GM23338 (cell line): ENCODE data around the gene RARG. TPM values are rescaled to one million over a fixed set of nuclear protein-coding genes. Genes with fewer than 3 reads are reported as not detected.

Experiments used
- CREB1 ChIP-seq: fragments of 250-450 bp; sonication (Bioruptor Pico); IDR thresholded peaks from 2 replicates; pipeline ENCODE4 v1.5.0; 2020; ENCODE audit warnings: low read depth, mild to moderate bottlenecking, moderate library complexity
- ETS1 ChIP-seq: IDR thresholded peaks from 2 replicates; pipeline ENCODE4 v1.6.1; 2016; ENCODE audit warnings: antibody characterized with exemption
- EZH2 ChIP-seq: fragments of 200-600 bp; sonication (generic); IDR thresholded peaks from one replicate; pipeline ENCODE4 v1.8.0; 2017; ENCODE audit warnings: antibody characterized with exemption, mild to moderate bottlenecking, low read depth; ENCODE audit not compliant: unreplicated experiment
- EZH2phosphoT487 ChIP-seq: fragments of 200-600 bp; sonication (generic); IDR thresholded peaks from one replicate; pipeline ENCODE4 v1.8.1; 2018; ENCODE audit warnings: antibody characterized with exemption; ENCODE audit not compliant: unreplicated experiment
- JUNB ChIP-seq: IDR thresholded peaks from one replicate; pipeline ENCODE4 v1.6.1; 2016; ENCODE audit warnings: antibody characterized with exemption; ENCODE audit not compliant: unreplicated experiment
- POLR2AphosphoS5 ChIP-seq: IDR thresholded peaks from 2 replicates; pipeline ENCODE4 v1.6.1; 2016; ENCODE audit warnings: antibody characterized with exemption, low read depth
- STAT1 ChIP-seq: IDR thresholded peaks from one replicate; pipeline ENCODE4 v1.6.1; 2016; ENCODE audit warnings: antibody characterized with exemption; ENCODE audit not compliant: unreplicated experiment
- ZNF114 ChIP-seq: fragments of 250-450 bp; sonication (Bioruptor Pico); IDR thresholded peaks from 2 replicates; pipeline ENCODE4 v1.5.0; 2020; ENCODE audit warnings: mild to moderate bottlenecking, moderate library complexity
- ZNF331 ChIP-seq: fragments of 250-450 bp; sonication (Bioruptor Pico); IDR thresholded peaks from 2 replicates; pipeline ENCODE4 v1.5.0; 2020; ENCODE audit warnings: low read depth, mild to moderate bottlenecking, moderate library complexity
- polyA plus RNA-seq: library from polyadenylated mRNA; unstranded; fragments of >200 nt; fragmentation: Nextera tagmentation; extraction: Ambion mirVana; gene quantifications from 2 replicates; pipeline ENCODE4 v1.2.1, GENCODE V29; 2016
- total RNA-seq: library from RNA; depleted of rRNA; stranded (reverse); fragments of >200 nt; shearing (Covaris generic); gene quantifications from 2 replicates; pipeline ENCODE4 v1.2.3, GENCODE V29; 2014
- TF ChIP-seq, protein P1 (sequence below): fragments of 250-450 bp; sonication (Bioruptor Pico); IDR thresholded peaks from 2 replicates; pipeline ENCODE4 v1.5.0; 2020; ENCODE audit warnings: mild to moderate bottlenecking, moderate library complexity
- TF ChIP-seq, protein P2 (sequence below): IDR thresholded peaks from one replicate; pipeline ENCODE4 v1.6.1; 2018; ENCODE audit warnings: antibody characterized with exemption; ENCODE audit not compliant: unreplicated experiment

RARG gene
- total and polyA plus RNA-seq, 2 experiments from 2014 or later: 18.5 to 50.2 TPM

DNA sequence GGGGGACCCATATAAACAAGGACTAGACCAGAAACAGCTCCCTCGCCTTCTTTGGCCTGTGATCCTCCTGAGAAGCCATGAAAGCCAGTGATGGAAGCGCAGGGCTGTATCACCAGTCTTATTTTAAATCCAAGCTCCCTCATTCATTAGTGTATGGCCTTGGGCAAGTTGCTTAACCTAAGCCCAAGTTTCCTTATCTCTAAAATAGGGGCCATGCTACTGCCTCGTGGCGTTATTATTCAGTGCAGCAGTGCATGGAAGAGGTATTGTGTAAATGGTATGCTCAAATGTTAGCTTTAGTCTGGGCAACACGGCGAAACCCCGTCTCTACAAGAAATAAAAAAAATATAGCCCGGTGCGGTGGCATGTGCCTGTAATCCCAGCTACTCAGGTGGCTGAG is 46.0 kb upstream of the RARG start (continued):
- TF ChIP-seq, protein P1, sequence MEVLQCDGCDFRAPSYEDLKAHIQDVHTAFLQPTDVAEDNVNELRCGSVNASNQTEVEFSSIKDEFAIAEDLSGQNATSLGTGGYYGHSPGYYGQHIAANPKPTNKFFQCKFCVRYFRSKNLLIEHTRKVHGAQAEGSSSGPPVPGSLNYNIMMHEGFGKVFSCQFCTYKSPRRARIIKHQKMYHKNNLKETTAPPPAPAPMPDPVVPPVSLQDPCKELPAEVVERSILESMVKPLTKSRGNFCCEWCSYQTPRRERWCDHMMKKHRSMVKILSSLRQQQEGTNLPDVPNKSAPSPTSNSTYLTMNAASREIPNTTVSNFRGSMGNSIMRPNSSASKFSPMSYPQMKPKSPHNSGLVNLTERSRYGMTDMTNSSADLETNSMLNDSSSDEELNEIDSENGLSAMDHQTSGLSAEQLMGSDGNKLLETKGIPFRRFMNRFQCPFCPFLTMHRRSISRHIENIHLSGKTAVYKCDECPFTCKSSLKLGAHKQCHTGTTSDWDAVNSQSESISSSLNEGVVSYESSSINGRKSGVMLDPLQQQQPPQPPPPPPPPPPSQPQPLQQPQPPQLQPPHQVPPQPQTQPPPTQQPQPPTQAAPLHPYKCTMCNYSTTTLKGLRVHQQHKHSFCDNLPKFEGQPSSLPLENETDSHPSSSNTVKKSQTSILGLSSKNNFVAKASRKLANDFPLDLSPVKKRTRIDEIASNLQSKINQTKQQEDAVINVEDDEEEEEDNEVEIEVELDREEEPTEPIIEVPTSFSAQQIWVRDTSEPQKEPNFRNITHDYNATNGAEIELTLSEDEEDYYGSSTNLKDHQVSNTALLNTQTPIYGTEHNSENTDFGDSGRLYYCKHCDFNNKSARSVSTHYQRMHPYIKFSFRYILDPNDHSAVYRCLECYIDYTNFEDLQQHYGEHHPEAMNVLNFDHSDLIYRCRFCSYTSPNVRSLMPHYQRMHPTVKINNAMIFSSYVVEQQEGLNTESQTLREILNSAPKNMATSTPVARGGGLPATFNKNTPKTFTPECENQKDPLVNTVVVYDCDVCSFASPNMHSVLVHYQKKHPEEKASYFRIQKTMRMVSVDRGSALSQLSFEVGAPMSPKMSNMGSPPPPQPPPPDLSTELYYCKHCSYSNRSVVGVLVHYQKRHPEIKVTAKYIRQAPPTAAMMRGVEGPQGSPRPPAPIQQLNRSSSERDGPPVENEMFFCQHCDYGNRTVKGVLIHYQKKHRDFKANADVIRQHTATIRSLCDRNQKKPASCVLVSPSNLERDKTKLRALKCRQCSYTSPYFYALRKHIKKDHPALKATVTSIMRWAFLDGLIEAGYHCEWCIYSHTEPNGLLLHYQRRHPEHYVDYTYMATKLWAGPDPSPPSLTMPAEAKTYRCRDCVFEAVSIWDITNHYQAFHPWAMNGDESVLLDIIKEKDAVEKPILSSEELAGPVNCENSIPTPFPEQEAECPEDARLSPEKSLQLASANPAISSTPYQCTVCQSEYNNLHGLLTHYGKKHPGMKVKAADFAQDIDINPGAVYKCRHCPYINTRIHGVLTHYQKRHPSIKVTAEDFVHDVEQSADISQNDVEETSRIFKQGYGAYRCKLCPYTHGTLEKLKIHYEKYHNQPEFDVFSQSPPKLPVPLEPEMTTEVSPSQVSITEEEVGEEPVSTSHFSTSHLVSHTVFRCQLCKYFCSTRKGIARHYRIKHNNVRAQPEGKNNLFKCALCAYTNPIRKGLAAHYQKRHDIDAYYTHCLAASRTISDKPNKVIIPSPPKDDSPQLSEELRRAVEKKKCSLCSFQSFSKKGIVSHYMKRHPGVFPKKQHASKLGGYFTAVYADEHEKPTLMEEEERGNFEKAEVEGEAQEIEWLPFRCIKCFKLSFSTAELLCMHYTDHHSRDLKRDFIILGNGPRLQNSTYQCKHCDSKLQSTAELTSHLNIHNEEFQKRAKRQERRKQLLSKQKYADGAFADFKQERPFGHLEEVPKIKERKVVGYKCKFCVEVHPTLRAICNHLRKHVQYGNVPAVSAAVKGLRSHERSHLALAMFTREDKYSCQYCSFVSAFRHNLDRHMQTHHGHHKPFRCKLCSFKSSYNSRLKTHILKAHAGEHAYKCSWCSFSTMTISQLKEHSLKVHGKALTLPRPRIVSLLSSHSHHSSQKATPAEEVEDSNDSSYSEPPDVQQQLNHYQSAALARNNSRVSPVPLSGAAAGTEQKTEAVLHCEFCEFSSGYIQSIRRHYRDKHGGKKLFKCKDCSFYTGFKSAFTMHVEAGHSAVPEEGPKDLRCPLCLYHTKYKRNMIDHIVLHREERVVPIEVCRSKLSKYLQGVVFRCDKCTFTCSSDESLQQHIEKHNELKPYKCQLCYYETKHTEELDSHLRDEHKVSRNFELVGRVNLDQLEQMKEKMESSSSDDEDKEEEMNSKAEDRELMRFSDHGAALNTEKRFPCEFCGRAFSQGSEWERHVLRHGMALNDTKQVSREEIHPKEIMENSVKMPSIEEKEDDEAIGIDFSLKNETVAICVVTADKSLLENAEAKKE (CRISPR knock-in tag): no peak
- TF ChIP-seq ZNF114 (CRISPR knock-in tag): no peak
- no peak for TF ChIP-seq ZNF331 (CRISPR knock-in tag)
- no peak for TF ChIP-seq EZH2
- no peak for TF ChIP-seq STAT1
- TF ChIP-seq, protein P2, sequence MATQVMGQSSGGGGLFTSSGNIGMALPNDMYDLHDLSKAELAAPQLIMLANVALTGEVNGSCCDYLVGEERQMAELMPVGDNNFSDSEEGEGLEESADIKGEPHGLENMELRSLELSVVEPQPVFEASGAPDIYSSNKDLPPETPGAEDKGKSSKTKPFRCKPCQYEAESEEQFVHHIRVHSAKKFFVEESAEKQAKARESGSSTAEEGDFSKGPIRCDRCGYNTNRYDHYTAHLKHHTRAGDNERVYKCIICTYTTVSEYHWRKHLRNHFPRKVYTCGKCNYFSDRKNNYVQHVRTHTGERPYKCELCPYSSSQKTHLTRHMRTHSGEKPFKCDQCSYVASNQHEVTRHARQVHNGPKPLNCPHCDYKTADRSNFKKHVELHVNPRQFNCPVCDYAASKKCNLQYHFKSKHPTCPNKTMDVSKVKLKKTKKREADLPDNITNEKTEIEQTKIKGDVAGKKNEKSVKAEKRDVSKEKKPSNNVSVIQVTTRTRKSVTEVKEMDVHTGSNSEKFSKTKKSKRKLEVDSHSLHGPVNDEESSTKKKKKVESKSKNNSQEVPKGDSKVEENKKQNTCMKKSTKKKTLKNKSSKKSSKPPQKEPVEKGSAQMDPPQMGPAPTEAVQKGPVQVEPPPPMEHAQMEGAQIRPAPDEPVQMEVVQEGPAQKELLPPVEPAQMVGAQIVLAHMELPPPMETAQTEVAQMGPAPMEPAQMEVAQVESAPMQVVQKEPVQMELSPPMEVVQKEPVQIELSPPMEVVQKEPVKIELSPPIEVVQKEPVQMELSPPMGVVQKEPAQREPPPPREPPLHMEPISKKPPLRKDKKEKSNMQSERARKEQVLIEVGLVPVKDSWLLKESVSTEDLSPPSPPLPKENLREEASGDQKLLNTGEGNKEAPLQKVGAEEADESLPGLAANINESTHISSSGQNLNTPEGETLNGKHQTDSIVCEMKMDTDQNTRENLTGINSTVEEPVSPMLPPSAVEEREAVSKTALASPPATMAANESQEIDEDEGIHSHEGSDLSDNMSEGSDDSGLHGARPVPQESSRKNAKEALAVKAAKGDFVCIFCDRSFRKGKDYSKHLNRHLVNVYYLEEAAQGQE: no peak
- TF ChIP-seq POLR2AphosphoS5: no peak
- TF ChIP-seq CREB1 (CRISPR knock-in tag): no peak
- TF ChIP-seq EZH2phosphoT487: no peak
- no peak for TF ChIP-seq ETS1
- TF ChIP-seq JUNB: no peak
